Measurements from ENCODE around the gene RPL36AL. TPM values are rescaled to one million over a fixed set of nuclear protein-coding genes. Genes with fewer than 3 reads are reported as not detected.
A peak's percentile ranks its signal among the peaks of the same experiment; 100 is the strongest.
"Not testable (repeated sequence)": the region's sequence is repeated elsewhere in the genome, so short reads cannot be mapped to it uniquely, and the experiment has no call there.

The RPL36AL gene
- 316 and 358 TPM in 2 replicates for total RNA-seq (2014; rRNA removed; shearing (Covaris generic))

DNA sequence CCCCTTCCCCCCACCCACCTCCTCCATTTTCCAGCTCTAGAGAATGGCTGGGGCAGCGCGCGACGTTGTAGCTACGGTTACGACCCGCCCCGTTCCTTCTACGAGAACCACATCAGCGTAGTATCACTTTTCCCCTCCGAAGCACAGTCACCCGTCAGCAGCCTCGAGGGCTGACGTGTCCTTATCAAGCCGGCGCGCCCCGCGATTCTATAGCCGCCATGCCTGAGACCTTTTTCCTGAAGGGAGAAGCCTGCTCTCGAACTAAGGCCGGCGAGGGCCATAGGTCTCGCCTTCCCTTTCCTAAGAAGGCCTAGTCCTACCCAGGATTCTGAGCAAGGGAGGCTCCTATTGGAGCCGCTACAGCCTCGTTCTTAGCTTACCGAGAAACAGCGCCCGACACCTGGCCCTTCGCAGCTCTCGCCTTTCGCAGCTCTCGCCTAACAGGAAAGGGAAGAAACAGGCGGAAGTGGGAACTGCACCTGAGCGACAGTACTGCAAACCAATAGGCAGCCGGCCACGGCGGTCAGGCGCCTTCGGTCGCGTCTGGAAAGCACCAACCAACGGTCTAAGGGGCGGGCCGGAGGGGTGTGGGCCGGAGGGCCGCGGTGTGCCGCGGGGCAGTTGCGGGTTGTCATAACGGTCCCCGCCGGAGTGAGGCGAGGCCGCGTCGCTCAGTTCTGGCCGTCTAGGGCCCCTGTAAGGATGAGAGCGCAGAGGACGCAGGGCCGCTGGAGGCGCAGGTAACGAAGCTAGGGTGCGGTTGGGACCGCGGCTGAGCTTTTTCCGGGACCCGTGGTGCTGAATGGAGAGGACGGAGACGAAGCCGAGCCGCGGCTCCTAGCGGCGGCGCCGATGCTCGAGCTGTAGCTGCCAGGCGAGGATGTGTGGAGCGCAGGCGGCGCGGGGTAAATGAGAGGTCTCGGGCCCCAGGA, at the start of gene RPL36AL, which contains the start of gene MGAT2:
TSS of gene RPL36AL (minus strand) at position 445 of the 932 bp plus-strand sequence. CDS start 1,522 bp downstream, outside the sequence.
TSS of gene MGAT2 (plus strand) at position 618 of the 932 bp plus-strand sequence. CDS start 470 bp downstream, outside the sequence.
- DNase-seq (ENCODE audit: low spot score): peak; percentile 96

DNA sequence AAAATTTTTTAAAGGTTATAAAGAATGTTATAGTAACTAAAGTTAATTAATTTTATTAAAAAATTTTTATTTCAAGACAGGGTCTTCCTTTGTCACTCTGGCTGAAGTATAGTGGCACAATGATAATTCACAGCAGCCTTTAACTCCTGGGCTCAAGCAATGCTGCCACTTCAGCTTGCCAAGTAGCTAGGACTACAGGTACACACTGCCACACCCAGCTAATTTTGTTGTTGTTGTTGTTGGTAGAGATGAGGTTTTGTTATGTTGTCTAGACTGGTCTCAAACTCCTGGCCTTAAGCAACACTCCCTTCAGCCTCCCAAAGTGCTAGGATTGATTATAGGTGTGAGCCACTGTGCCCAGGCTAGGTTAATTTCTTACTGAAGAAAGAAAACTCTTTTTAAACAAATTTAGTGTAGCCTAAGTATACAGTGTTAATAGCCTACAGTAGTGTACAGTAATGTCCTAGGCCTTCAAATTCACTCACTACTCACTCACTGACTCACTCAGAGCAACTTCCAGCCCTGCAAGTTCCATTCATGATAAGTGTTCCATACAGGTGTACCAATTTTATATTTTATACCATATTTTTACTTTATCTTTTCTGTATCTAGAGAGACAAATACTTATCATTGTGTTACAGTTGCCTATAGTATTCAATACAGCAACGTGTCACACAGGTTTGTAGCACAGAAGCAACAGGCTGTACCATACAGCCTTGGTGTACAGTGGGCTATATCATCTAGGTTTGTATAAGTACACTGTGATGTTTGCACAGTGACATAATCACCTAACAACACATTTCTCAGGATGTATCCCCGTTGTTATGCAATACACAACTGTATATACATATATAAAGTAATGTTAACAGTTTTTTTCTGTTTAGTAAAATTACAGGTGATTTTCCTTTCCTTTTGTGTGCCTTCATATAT, 39.4 kb upstream of the RPL36AL start:
- DNase-seq (ENCODE audit: low spot score): no peak

DNA sequence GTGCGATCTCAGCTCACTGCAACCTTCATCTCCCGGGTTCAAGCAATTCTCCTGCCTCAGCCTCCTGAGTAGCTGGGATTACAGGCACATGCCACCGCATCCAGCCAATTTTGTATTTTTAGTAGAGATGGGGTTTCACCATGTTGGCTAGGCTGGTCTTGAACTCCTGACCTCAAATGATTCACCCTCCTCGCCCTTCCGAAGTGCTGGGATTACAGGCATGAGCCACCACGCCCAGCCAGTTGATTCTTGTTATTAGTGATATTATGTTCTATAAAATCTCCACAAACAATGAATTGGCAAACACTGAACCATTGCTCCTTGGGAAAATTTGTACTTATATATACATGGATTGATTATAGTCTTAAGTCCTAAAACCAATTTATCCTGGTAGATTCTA, 37.1 kb upstream of the RPL36AL start:
- not testable (repeated sequence) for DNase-seq (ENCODE audit: low spot score)

DNA sequence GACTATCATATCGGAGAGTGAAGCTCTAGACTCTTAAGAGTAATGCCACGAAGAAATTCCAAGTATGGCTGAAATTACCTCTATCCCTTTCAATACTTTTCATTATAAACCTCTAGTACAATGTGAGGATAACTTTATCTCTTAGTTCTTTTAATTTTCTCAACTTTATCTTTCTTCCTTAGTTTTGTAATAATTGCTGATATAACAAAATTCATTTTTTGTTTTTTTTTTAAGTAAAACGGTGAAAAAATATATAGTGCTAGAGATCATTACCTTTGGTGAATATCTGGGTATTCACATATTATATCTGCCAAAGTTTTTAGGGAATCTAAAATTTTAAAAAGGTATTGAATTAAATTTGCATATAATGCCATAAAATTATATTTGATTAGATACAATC, 34.1 kb upstream of the RPL36AL start:
- DNase-seq (ENCODE audit: low spot score): no peak

DNA sequence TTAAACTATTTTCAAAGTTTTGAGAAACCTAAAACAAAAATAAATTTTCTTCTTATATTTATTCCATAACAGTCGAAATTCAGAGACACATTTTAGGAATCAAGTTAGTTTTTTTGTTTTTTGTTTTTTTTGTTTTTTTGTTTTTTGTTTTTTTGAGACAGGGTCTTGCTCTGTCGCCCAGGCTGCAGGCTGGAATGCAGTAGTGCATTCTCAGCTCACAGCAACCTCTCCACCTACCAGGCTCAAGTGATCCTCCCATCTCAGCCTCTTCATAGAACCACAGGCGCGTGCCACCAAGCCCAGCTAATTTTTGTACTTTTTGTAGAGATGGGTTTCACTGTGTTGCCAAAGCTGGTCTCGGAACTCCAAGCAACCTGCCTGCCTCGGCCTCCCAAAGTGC, 33.1 kb upstream of the RPL36AL start:
- no peak for DNase-seq (ENCODE audit: low spot score)

DNA sequence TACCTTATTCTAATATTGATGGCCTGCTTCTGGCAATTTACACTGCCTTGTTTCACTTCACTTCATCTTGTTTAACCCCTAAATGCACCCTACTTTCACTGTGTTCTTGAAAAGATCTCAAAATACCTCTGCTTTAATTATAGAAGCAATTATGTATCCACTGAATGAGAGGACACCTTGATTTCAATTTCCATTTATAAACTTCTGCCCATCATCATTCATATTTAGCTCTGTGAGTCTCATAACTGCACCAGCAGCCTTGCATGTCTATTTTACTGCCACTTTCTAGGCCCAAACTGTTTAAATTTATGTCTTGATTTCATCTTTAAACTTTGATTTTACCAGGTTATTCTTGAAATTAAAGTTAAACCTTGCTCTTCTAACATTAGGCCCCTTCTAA, 21.7 kb upstream of the RPL36AL start:
- no peak for DNase-seq (ENCODE audit: low spot score)

DNA sequence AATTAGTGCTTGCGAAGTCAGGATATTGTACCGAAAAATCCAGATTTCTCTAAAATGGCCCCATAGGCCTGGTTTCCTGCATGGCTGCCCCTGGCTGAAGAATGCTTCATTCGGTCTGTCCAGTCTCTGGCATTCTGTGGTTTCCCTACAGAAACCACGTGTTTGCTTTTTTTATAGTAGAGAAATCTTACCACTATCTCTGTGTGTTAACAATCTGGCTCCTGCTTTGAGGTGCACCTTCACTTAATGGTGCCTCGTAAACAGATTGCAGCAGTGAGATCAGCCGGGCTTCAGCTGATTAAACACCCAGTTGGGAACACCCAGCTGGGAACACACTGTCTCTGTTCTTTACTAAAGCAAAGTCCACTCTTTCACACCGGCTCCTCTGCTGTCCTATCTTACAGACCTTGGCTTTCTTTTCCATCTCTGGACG, 21.3 kb upstream of the RPL36AL start:
- peak; percentile 33 for DNase-seq (ENCODE audit: low spot score)

DNA sequence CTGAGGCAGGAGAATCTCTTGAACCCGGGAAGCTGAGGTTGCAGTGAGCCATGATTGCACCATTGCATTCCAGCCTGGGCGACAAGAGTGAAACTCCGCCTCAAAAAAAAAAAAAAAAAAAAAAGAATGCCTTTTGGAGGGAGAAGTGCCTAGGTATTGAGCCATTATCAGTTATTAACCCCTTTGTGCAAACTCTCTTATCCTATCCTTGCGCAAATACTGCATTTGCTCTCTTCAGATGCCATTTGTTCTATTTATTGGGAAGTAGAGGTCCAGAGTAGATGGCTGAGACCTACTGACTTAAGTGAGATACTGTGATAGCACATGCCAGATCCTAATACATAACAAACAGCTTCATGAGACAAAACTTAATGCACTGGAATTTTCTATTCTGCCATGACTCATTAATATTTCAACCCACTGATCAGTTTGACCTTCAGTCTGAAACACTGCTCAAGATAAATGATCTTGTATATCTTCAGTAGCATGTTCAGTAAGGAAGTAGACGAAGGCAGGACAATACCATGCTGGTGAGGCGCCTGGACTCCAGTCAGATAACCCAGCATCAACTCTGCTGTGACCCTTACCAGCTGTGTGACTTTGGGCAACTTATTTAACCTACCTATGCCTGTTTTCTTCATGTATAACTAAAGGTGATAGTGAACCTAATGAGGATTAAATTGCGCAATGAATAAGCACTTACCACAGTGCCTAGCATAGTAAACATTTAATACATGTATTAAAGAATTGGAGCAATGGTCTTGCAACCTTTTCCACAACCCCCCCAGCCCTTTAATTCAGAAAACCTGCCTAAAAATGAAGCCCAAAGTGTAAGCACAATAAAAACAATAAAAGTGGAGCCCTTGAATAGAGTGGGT, 20.4 kb upstream of the RPL36AL start:
- DNase-seq (ENCODE audit: low spot score): no peak

DNA sequence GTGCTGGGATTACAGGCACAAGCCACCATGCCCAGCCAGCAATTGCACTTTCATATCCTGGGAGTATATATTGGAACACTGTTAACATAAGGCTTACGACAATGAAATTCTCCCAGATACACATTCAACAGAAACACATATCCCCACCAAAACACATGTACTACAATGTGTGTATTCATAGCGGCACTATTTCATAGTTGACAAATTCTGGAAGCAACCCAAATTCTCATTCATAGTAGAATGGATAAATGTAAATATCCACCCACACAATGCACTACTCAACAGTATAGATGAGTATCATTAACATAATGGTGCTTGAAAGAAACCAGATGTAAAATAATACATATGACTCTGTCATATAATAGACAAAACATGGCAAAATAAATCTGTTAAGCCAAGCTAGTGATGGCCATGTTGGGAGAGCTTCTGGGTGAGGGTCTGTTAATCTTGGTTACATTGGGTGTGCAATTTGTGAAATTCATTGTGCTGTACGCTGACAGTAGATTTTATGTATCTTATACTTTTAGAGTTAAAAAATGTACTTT, 17.2 kb upstream of the RPL36AL start:
- no peak for DNase-seq (ENCODE audit: low spot score)

DNA sequence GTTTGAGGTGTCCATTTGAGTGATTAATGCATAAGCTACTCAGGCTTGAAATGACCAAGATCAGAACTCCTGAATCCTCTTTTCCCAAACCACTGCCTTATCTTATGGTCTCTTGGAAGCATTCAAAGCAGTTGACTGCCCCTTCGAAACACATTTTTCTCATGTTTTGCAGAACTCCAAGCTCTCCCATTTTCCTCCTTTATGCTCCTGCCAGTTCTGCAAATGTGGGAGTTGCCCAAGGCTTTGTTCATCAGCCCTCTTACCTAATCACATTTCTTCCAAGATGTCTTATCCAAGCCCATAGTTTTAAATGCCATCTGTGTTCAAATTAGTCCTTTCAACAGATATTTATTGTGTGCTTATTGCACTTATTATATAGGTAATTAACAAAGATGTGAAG, 16.4 kb upstream of the RPL36AL start:
- no peak for DNase-seq (ENCODE audit: low spot score)

DNA sequence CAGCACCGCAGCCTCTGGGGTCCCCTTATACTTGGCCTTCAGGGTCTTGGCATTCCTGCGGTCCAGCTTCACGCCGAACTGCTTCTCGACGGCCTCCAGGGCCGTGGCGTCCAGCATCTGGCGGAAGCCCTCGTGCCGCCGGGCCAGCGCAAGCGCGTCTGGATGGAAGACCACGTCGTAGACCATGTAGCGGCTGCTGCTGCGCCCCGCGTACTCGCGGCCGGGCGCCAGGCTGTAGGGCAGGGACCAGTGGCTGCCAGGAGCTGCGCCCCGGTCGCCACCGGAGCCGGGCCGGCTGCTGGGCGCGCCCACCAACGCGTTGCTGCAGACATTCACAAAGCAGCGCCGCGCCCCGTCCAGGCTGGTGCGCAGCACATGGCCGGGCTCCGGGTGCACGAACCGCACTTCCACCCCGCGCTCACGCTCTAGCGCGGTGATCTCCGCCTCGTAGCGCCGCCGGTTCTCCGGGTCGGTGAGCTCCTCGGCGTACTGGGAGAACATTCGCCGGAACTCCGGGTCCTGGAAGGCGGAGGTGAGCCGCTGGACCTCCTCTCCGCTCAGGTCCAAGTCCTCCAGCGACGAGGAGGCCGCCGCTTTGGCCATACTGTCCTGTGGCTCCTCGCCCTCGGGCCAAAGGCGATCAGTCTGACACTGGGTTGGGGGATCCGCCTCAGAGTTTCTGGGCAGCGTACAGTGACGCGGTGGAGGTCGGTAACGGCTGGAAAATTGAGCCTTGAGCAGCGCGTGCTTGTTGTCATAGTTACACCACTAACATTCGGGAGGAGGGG, 14.3 kb upstream of the RPL36AL start, which contains the start of gene DNAAF2:
TSS of gene DNAAF2 (minus strand) at position 698 of the 788 bp plus-strand sequence. CDS start at position 603, 95 bp downstream.
- peak; percentile 53 for DNase-seq (ENCODE audit: low spot score)

DNA sequence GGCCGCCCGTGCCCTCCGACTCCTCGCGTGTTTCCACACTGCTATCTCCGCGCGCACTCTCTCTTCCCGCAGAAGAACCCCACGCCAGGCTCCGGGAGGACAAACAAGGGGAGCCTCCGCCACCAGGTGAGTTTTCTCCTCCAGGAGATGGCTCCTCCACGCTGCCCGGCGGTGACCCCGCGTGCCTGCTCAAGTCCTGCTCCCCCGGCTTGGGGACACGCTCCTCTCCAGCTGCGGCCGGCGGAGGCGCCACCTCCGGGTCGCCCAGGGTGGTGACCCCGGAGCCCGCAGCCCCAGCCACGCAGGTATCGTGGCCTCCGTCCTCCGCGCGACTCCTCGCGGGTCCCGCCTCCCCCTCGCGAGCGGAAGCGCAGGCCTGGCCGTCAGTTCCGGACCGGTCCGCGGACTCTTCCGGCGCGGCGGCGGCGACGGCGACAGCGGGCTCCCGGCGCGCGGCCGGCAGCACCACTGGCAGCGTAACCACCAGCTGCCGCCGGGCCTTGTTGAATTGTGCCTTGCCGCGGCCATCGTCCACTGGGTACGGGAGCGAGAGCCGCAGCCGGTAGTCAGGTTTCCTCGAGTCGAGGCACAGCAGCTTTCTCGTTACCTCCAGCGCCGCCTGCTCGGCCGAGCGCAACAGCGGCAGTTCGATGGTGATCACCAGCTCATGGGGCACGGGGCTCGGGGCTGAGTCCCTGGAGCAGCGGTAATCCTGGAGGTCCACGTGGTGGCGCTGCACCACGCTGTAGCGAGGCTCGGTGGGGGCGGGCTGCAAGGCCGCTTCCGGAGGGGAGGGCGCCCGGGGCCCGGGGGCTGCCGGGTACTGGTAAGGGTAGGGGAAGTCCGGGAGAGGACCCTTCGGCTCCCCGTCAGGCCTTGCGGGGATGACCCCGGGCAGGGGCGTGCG, 13.5 kb upstream of the RPL36AL start:
- peak; percentile 92 for DNase-seq (ENCODE audit: low spot score)

DNA sequence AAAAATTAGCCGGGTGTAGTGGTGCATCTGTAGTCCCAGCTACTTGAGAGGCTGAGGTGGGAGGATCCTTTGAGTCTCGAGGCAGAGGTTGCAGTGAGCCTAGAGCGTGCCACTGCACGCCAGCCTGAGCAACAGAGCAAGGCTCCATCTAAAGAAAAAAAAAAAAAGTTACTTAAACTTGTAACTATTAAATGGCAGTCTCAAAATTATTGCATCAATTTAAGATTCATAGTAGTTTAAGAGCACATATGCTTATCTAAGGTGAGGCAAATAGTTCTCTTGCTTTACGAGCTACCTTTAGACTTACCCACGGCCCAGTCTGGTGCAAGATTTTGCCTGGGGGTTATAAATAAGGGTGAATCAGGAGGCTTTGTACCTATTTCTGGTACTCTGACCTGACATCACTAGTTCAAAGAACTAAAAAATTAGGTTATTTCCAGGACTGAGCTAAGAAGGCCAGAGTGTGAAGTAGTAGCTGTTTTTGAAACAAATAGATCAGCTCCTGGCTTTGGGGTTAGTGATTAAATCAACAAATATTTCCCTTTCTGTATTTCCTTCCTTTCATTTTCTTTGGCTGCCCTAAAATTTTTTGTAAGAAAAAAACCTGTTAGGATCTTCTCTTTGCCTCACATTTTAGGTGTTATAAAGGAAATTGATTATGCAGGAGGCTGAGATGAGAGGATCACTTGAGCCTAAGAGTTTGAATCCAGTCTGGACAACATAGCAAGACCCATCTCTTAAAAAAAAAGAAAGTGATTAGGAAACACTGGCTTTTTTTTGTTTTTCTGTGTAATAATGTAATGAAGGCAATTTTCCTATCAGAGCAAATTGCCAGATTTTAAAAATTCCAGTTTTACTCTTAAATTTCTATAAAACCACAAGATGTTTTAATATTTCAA, 3.8 kb upstream of the RPL36AL start:
- DNase-seq (ENCODE audit: low spot score): no peak

DNA sequence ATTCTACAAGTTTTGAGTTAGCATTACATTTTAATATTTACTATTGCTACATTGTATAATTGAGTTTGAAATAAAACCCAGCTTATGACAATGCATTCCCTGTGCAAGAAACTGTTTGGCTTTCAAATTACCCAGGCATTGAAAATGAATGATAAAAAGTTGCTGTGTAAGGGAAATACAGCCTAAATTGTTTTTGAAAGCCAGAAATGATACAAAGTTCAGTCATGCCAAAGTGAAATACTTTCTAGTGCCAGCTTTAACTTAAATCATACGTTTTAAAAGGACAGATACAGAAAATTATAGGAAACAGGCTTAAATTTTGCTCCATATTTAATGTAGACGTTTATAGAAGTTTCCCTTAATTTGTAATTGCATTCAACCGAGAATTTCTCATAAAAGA, 3.0 kb upstream of the RPL36AL start:
- no peak for DNase-seq (ENCODE audit: low spot score)

DNA sequence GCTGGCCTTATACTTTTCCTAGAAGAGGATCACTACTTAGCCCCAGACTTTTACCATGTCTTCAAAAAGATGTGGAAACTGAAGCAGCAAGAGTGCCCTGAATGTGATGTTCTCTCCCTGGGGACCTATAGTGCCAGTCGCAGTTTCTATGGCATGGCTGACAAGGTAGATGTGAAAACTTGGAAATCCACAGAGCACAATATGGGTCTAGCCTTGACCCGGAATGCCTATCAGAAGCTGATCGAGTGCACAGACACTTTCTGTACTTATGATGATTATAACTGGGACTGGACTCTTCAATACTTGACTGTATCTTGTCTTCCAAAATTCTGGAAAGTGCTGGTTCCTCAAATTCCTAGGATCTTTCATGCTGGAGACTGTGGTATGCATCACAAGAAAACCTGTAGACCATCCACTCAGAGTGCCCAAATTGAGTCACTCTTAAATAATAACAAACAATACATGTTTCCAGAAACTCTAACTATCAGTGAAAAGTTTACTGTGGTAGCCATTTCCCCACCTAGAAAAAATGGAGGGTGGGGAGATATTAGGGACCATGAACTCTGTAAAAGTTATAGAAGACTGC, 1.7 kb upstream of the RPL36AL start:
- no peak for DNase-seq (ENCODE audit: low spot score)

DNA sequence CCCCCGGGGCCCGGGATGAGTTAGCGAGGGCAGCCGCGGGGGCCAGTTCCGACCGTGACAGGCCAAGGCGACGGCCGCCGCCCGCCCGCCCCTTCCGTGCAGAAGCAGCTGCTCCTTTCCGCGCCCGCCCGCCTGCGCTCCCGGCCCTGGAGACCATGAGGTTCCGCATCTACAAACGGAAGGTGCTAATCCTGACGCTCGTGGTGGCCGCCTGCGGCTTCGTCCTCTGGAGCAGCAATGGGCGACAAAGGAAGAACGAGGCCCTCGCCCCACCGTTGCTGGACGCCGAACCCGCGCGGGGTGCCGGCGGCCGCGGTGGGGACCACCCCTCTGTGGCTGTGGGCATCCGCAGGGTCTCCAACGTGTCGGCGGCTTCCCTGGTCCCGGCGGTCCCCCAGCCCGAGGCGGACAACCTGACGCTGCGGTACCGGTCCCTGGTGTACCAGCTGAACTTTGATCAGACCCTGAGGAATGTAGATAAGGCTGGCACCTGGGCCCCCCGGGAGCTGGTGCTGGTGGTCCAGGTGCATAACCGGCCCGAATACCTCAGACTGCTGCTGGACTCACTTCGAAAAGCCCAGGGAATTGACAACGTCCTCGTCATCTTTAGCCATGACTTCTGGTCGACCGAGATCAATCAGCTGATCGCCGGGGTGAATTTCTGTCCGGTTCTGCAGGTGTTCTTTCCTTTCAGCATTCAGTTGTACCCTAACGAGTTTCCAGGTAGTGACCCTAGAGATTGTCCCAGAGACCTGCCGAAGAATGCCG, 872 bp upstream of the RPL36AL start:
- no peak for DNase-seq (ENCODE audit: low spot score)

DNA sequence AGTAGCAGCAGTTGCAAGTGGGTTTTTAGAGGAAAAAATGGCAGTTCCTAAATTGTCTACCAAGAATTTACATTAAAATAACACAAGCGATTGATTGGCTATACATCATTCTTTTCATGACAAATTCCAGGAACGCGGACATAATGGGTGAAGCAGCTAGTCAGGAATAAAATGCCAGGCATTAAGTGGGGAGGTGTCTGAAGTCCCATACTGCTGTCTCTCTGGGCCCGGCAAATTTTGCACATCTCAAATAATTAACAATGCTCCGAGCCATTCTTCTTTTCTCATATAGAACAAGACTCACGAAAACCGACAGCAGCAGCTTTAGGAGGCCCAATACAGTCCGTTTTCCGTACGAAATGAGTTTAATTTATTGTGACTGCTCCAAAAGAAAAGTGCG, 696 bp downstream of the RPL36AL start:
- DNase-seq (ENCODE audit: low spot score): no peak
